Ishikawa (cell line): Measurements from ENCODE around the gene ANP32A.

Experiments used
- CEBPB ChIP-seq: IDR thresholded peaks from 2 replicates; pipeline ENCODE4 v1.6.1; 2012
- CREB1 ChIP-seq: IDR thresholded peaks from 2 replicates; pipeline ENCODE4 v1.6.1; 2012; ENCODE audit warnings: low read depth
- EGR1 ChIP-seq: IDR thresholded peaks from 2 replicates; pipeline ENCODE4 v1.6.1; 2012
- EP300 ChIP-seq: IDR thresholded peaks from 2 replicates; pipeline ENCODE4 v1.6.1; 2012; ENCODE audit warnings: borderline replicate concordance
- FOXM1 ChIP-seq: IDR thresholded peaks from 2 replicates; pipeline ENCODE4 v1.6.1; 2012; ENCODE audit warnings: low read depth, borderline replicate concordance
- MAX ChIP-seq: IDR thresholded peaks from 2 replicates; pipeline ENCODE4 v1.6.1; 2012
- NFIC ChIP-seq: IDR thresholded peaks from 2 replicates; pipeline ENCODE4 v1.6.1; 2012
- RAD21 ChIP-seq: IDR thresholded peaks from 2 replicates; pipeline ENCODE4 v1.6.1; 2012; ENCODE audit warnings: low read depth
- REST ChIP-seq: IDR thresholded peaks from 2 replicates; pipeline ENCODE4 v1.6.1; 2012; ENCODE audit warnings: low read depth, mild to moderate bottlenecking
- TAF1 ChIP-seq: IDR thresholded peaks from 2 replicates; pipeline ENCODE4 v1.6.1; 2012; ENCODE audit warnings: low read depth, mild to moderate bottlenecking
- TCF12 ChIP-seq: IDR thresholded peaks from 2 replicates; pipeline ENCODE4 v1.6.1; 2012; ENCODE audit warnings: low read depth
- TEAD4 ChIP-seq: IDR thresholded peaks from 2 replicates; pipeline ENCODE4 v1.6.1; 2012
- USF1 ChIP-seq: IDR thresholded peaks from 2 replicates; pipeline ENCODE4 v1.6.1; 2012
- YY1 ChIP-seq: IDR thresholded peaks from 2 replicates; pipeline ENCODE4 v1.6.1; 2012; ENCODE audit warnings: low read depth
- ZBTB7A ChIP-seq: IDR thresholded peaks from 2 replicates; pipeline ENCODE4 v1.6.1; 2012; ENCODE audit warnings: low read depth

The ANP32A gene

GRCh38 chr15:68765602-68766368, 54.9 kb downstream of the ANP32A start:
- TF ChIP-seq NFIC (peak; percentile 30; the same call in 1 of the 2 replicates), MAX (no peak)

GRCh38 chr15:68764090-68764489, 56.6 kb downstream of the ANP32A start:
- no peak for TF ChIP-seq MAX
- no peak for TF ChIP-seq NFIC
- no peak for TF ChIP-seq USF1
- no peak for TF ChIP-seq RAD21
- no peak for TF ChIP-seq TAF1
- no peak for TF ChIP-seq CREB1
- no peak for TF ChIP-seq YY1
- TF ChIP-seq EGR1: no peak
- TF ChIP-seq TCF12: no peak
- no peak for TF ChIP-seq CEBPB
- no peak for TF ChIP-seq FOXM1
- no peak for TF ChIP-seq EP300
- TF ChIP-seq TEAD4: no peak

- TF ChIP-seq REST (no peak), MAX (no peak), TEAD4 (no peak), TAF1 (no peak), ZBTB7A (no peak), CEBPB (no peak)
These were observed 57.6 kb downstream of the ANP32A start for GRCh38 chr15:68763063-68763462.

- TF ChIP-seq EGR1: no peak
- TF ChIP-seq TEAD4: no peak
These were observed 65.0 kb downstream of the ANP32A start for GRCh38 chr15:68755731-68756130.

GRCh38 chr15:68751622-68752021, 69.1 kb downstream of the ANP32A start:
- TF ChIP-seq TAF1 (no peak), ZBTB7A (no peak), FOXM1 (no peak), MAX (no peak), CREB1 (no peak), NFIC (no peak), RAD21 (no peak), EGR1 (no peak)

- TF ChIP-seq YY1: no peak
- TF ChIP-seq TAF1: no peak
- no peak for TF ChIP-seq REST
- no peak for TF ChIP-seq EGR1
- TF ChIP-seq FOXM1: no peak
- TF ChIP-seq RAD21: no peak
- TF ChIP-seq ZBTB7A: no peak
- TF ChIP-seq NFIC: no peak
- TF ChIP-seq CEBPB: no peak
- TF ChIP-seq EP300: no peak
- TF ChIP-seq TEAD4: no peak
- no peak for TF ChIP-seq MAX
- TF ChIP-seq TCF12: no peak
- no peak for TF ChIP-seq USF1
- no peak for TF ChIP-seq CREB1
These were observed 70.9 kb downstream of the ANP32A start for GRCh38 chr15:68749793-68750192.
